NT2/D1 (cell line): ENCODE results near the gene SLC18A3.

Source experiments
- DNase-seq: peaks from one replicate; pipeline ENCODE4 v3.0.0-alpha.2; 2011; ENCODE audit warnings: low read depth, low spot score
- H3K27me3 ChIP-seq: 2 replicates; pipeline ENCODE4 v1.6.0; 2011; ENCODE audit warnings: mild to moderate bottlenecking; ENCODE audit not compliant: insufficient read length, insufficient read depth
- H3K36me3 ChIP-seq: 2 replicates; pipeline ENCODE4 v1.6.1; 2011; ENCODE audit warnings: mild to moderate bottlenecking, low read length, mixed read lengths; ENCODE audit not compliant: insufficient read depth, insufficient read length
- H3K4me1 ChIP-seq: 2 replicates; pipeline ENCODE4 v1.5.1; 2011; ENCODE audit not compliant: insufficient read depth, insufficient read length
- H3K4me3 ChIP-seq: 2 replicates; pipeline ENCODE4 v1.5.1; 2011; ENCODE audit warnings: low read depth; ENCODE audit not compliant: insufficient read length
- H3K9ac ChIP-seq: 2 replicates; pipeline ENCODE4 v1.6.0; 2011; ENCODE audit warnings: low read depth; ENCODE audit not compliant: insufficient read length
- H3K9me3 ChIP-seq: 2 replicates; pipeline ENCODE4 v1.5.1; 2011; ENCODE audit warnings: mild to moderate bottlenecking, low read length; ENCODE audit not compliant: insufficient read depth
- SUZ12 ChIP-seq: IDR thresholded peaks from 2 replicates; pipeline ENCODE4 v1.6.1; 2011; ENCODE audit not compliant: insufficient read length, insufficient read depth; ENCODE audit errors: extremely low read depth
- YY1 ChIP-seq: IDR thresholded peaks from 2 replicates; pipeline ENCODE4 v1.6.1; 2011; ENCODE audit not compliant: insufficient read length, insufficient read depth
- ZNF274 ChIP-seq: IDR thresholded peaks from 2 replicates; pipeline ENCODE4 v1.6.1; 2011; ENCODE audit warnings: mild to moderate bottlenecking, low read depth, low read length

SLC18A3 gene

GRCh38 chr10:49616421-49617101 lies 6.5 kb downstream of the SLC18A3 start:
- Histone ChIP-seq H3K9me3 (no peaks in the 10 kb centered on the region), H3K36me3 (no peaks in the 10 kb centered on the region), H3K4me1 (peaks cover 9% of the 10 kb centered on the region), H3K9ac (no peak overlapping the region), H3K27me3 (peaks cover 49% of the 10 kb centered on the region), H3K4me3 (no peak overlapping the region)
- no peak for DNase-seq
- TF ChIP-seq ZNF274 (no peak), YY1 (no peak), SUZ12 (no peak)

- TF ChIP-seq SUZ12 (no peak), YY1 (no peak), ZNF274 (no peak)
- no peaks in the 10 kb centered on the region for H3K36me3 ChIP-seq
- peaks cover 9% of the 10 kb centered on the region for H3K4me1 ChIP-seq
- DNase-seq: no peak
- H3K4me3 ChIP-seq: no peak overlapping the region
- H3K9me3 ChIP-seq: no peaks in the 10 kb centered on the region
- H3K27me3 ChIP-seq: peaks cover 41% of the 10 kb centered on the region
- no peak overlapping the region for H3K9ac ChIP-seq
Observed at GRCh38 chr10:49617121-49618020, 7.3 kb downstream of the SLC18A3 start.

GRCh38 chr10:49618821-49619220 lies 8.7 kb downstream of the SLC18A3 start:
- H3K9me3 ChIP-seq: no peaks in the 10 kb centered on the region
- H3K9ac ChIP-seq: no peak overlapping the region
- no peak overlapping the region for H3K4me3 ChIP-seq
- TF ChIP-seq ZNF274 (no peak), SUZ12 (no peak), YY1 (no peak)
- DNase-seq: no peak
- no peaks in the 10 kb centered on the region for H3K36me3 ChIP-seq
- peaks cover 30% of the 10 kb centered on the region for H3K27me3 ChIP-seq
- peaks cover 2% of the 10 kb centered on the region for H3K4me1 ChIP-seq

GRCh38 chr10:49619613-49620012 lies 9.5 kb downstream of the SLC18A3 start:
- H3K4me1 ChIP-seq: peaks cover 2% of the 10 kb centered on the region
- DNase-seq: no peak
- TF ChIP-seq ZNF274 (no peak), YY1 (no peak), SUZ12 (no peak)
- H3K27me3 ChIP-seq: peaks cover 25% of the 10 kb centered on the region
- H3K36me3 ChIP-seq: no peaks in the 10 kb centered on the region
- H3K9me3 ChIP-seq: no peaks in the 10 kb centered on the region
- no peak overlapping the region for H3K9ac ChIP-seq
- H3K4me3 ChIP-seq: no peak overlapping the region

- no peak overlapping the region for H3K4me3 ChIP-seq
- TF ChIP-seq ZNF274 (no peak), SUZ12 (no peak), YY1 (no peak)
- no peak overlapping the region for H3K9ac ChIP-seq
- H3K27me3 ChIP-seq: peaks cover 17% of the 10 kb centered on the region
- no peaks in the 10 kb centered on the region for H3K9me3 ChIP-seq
- H3K4me1 ChIP-seq: peaks cover 2% of the 10 kb centered on the region
- DNase-seq: no peak
- H3K36me3 ChIP-seq: no peaks in the 10 kb centered on the region
Observed at GRCh38 chr10:49620286-49620810, 10.2 kb downstream of the SLC18A3 start.

GRCh38 chr10:49620841-49621378 lies 10.8 kb downstream of the SLC18A3 start:
- no peaks in the 10 kb centered on the region for H3K9me3 ChIP-seq
- TF ChIP-seq ZNF274: no peak
- no peak for TF ChIP-seq SUZ12
- no peak for TF ChIP-seq YY1
- peaks cover 2% of the 10 kb centered on the region for H3K4me1 ChIP-seq
- DNase-seq: no peak
- no peak overlapping the region for H3K9ac ChIP-seq
- no peak overlapping the region for H3K4me3 ChIP-seq
- no peaks in the 10 kb centered on the region for H3K36me3 ChIP-seq
- H3K27me3 ChIP-seq: peaks cover 16% of the 10 kb centered on the region

- Histone ChIP-seq H3K27me3 (peaks cover 12% of the 10 kb centered on the region), H3K4me1 (peaks cover 2% of the 10 kb centered on the region), H3K36me3 (no peaks in the 10 kb centered on the region), H3K4me3 (no peak overlapping the region), H3K9ac (no peak overlapping the region), H3K9me3 (no peaks in the 10 kb centered on the region)
- no peak for DNase-seq
- TF ChIP-seq ZNF274 (no peak), SUZ12 (no peak), YY1 (no peak)
Observed at GRCh38 chr10:49621561-49621960, 11.5 kb downstream of the SLC18A3 start.
